GM18498 (cell line): Measurements from ENCODE around the gene ZMYND11.
"Not testable (repeated sequence)": the region's sequence is repeated elsewhere in the genome, so short reads cannot be mapped to it uniquely, and the experiment has no call there.

Experiments used
- ATAC-seq: cut with Tn5 transposase; IDR thresholded peaks from one replicate; pipeline ENCODE4 v1.9.1; 2021; ENCODE audit warnings: mild to moderate bottlenecking, moderate library complexity; ENCODE audit not compliant: unreplicated experiment

The ZMYND11 gene

GRCh38 chr10:241966-242643 lies 106.8 kb downstream of the ZMYND11 start:
- no peak for ATAC-seq

GRCh38 chr10:244227-244626 lies 109.0 kb downstream of the ZMYND11 start:
- ATAC-seq: no peak

- no peak for ATAC-seq
Observed at GRCh38 chr10:246431-246830, 111.2 kb downstream of the ZMYND11 start.

- ATAC-seq: no peak
Observed at GRCh38 chr10:247480-247879, 112.2 kb downstream of the ZMYND11 start.

GRCh38 chr10:248307-248706 lies 113.1 kb downstream of the ZMYND11 start:
- ATAC-seq: no peak

- ATAC-seq: no peak
Observed at GRCh38 chr10:251982-252582, 116.8 kb downstream of the ZMYND11 start.

GRCh38 chr10:260819-261429 lies 125.7 kb downstream of the ZMYND11 start:
- ATAC-seq: no peak

GRCh38 chr10:264160-265073 lies 129.2 kb downstream of the ZMYND11 start:
- not testable (repeated sequence) for ATAC-seq

- not testable (repeated sequence) for ATAC-seq
Observed at GRCh38 chr10:265074-265440, 129.8 kb downstream of the ZMYND11 start.

- not testable (repeated sequence) for ATAC-seq
Observed at GRCh38 chr10:265816-266588, 130.7 kb downstream of the ZMYND11 start.

- no peak for ATAC-seq
Observed at GRCh38 chr10:266974-267425, 131.7 kb downstream of the ZMYND11 start.

- no peak for ATAC-seq
Observed at GRCh38 chr10:267705-268104, 132.4 kb downstream of the ZMYND11 start.

- no peak for ATAC-seq
Observed at GRCh38 chr10:269440-270074, 134.3 kb downstream of the ZMYND11 start.

- no peak for ATAC-seq
Observed at GRCh38 chr10:271201-271600, 135.9 kb downstream of the ZMYND11 start.

GRCh38 chr10:271722-272121 lies 136.5 kb downstream of the ZMYND11 start:
- no peak for ATAC-seq

- ATAC-seq: no peak
Observed at GRCh38 chr10:273088-273487, 137.8 kb downstream of the ZMYND11 start.

GRCh38 chr10:274866-275265 lies 139.6 kb downstream of the ZMYND11 start:
- no peak for ATAC-seq

- no peak for ATAC-seq
Observed at GRCh38 chr10:275680-276079, 140.4 kb downstream of the ZMYND11 start.

GRCh38 chr10:277963-278362 lies 142.7 kb downstream of the ZMYND11 start:
- ATAC-seq: no peak

- ATAC-seq: no peak
Observed at GRCh38 chr10:278707-279106, 143.5 kb downstream of the ZMYND11 start.
